ENCODE data around the gene PRSS27. TPM values are rescaled to one million over a fixed set of nuclear protein-coding genes. Genes with fewer than 3 reads are reported as not detected.

Gene PRSS27
- total and polyA plus RNA-seq, 2 donors (not counting 3 experiments of a cell fraction or from before 2014, with no cell fraction given): 0.33 to 0.53 TPM

GRCh38 chr16:2715064-2715463 lies 5.0 kb downstream of the PRSS27 start:
- Histone ChIP-seq H3K9ac (replicated peaks; ENCODE audit: extremely low read depth, insufficient read depth, low read length) (no peak overlapping the region), H3K4me2 (ENCODE audit: insufficient read depth, low read length) (no peak overlapping the region), H3K27ac (ENCODE audit: insufficient read depth, low read depth, low read length) (no peak overlapping the region), H3K4me1 (ENCODE audit: control insufficient read depth, extremely low read depth, insufficient read depth, low read length) (no peaks in the 10 kb centered on the region), H2AFZ (ENCODE audit: low read depth, low read length) (no peak overlapping the region), H4K20me1 (replicated peaks; ENCODE audit: control insufficient read depth, extremely low read depth, insufficient read depth, low read length) (no peaks in the 10 kb centered on the region), H3K36me3 (ENCODE audit: control insufficient read depth in 2 of 2, extremely low read depth in 1 of 2, insufficient read depth in 2 of 2, low read length in 2 of 2) (no peaks in the 10 kb centered on the region), H3K9me3 (replicated peaks; ENCODE audit: control insufficient read depth, insufficient read depth, low read length) (no peaks in the 10 kb centered on the region), H3K4me3 (replicated peaks in 1 of 3; ENCODE audit: insufficient read depth in 1 of 3, low read depth in 1 of 3, low read length in 3 of 3) (no peak overlapping the region), H3K9me1 (replicated peaks; ENCODE audit: control insufficient read depth, extremely low read depth, insufficient read depth, low read length) (no peaks in the 10 kb centered on the region), H3K79me2 (ENCODE audit: control insufficient read depth, insufficient read depth, low read length) (no peaks in the 10 kb centered on the region), H3K27me3 (ENCODE audit: control insufficient read depth in 2 of 2, insufficient read depth in 2 of 2, low read length in 2 of 2) (no peaks in the 10 kb centered on the region)
- CTCF ChIA-PET: no interaction called here
- dilution Hi-C loops (cut with MboI; ENCODE audit: extremely low pct_ligation_motif_present, low sequenced_read_pairs): no loop called here
- FAIRE-seq (no peak), DNase-seq (ENCODE audit: low read depth, low spot score) (no peak)
- TF ChIP-seq POLR2A (IDR thresholded peaks at IDR 0.05; ENCODE audit: low read depth, low read length) (no peak), POLR2AphosphoS5 (IDR thresholded peaks at IDR 0.05; ENCODE audit: insufficient read depth, low read depth, low read length) (no peak), MAX (IDR thresholded peaks at IDR 0.05; ENCODE audit: insufficient read depth, insufficient read length) (no peak), EZH2 (IDR thresholded peaks at IDR 0.05; ENCODE audit: borderline replicate concordance, low read depth, low read length, severe bottlenecking) (no peak), MYC (IDR thresholded peaks at IDR 0.05; ENCODE audit: low read depth, low read length) (no peak), CTCF (IDR thresholded peaks at IDR 0.05; ENCODE audit: extremely low read depth in 1 of 2, insufficient read depth in 1 of 2, low read depth in 1 of 2, low read length in 2 of 2) (no peak), GATA2 (IDR thresholded peaks at IDR 0.05; ENCODE audit: insufficient read depth, insufficient read length, low read depth, low read length) (no peak), FOS (IDR thresholded peaks at IDR 0.05; ENCODE audit: borderline replicate concordance, insufficient read depth, low read length) (no peak), JUN (IDR thresholded peaks at IDR 0.05; ENCODE audit: borderline replicate concordance, insufficient read depth, insufficient read length, low read depth) (no peak)
- BruUV-seq (replicated peaks): no TSS peak
- intact Hi-C loops (cut with micrococcal nuclease): no loop called here
- POLR2A ChIA-PET: no interaction called here

All from endothelial cell of umbilical vein (primary cell).